Mononuclear cell (primary cell): ENCODE data around the gene RALBP1. TPM values are rescaled to one million over a fixed set of nuclear protein-coding genes. Genes with fewer than 3 reads are reported as not detected.
"Not testable (repeated sequence)": the region's sequence is repeated elsewhere in the genome, so short reads cannot be mapped to it uniquely, and the experiment has no call there.

Experiments used
- H3K27me3 ChIP-seq: 2 replicates; pipeline ENCODE4 v1.6.0; 2011; ENCODE audit warnings: low read length, control low read depth; ENCODE audit not compliant: insufficient read depth
- H3K4me1 ChIP-seq: 2 replicates; pipeline ENCODE4 v1.5.1; 2011; ENCODE audit warnings: mild to moderate bottlenecking, low read length, control low read depth; ENCODE audit not compliant: insufficient read depth
- H3K4me3 ChIP-seq: 2 replicates; pipeline ENCODE4 v1.5.1; 2011; ENCODE audit warnings: mild to moderate bottlenecking, low read length, moderate library complexity
- H3K9me3 ChIP-seq: 2 replicates; pipeline ENCODE4 v1.5.1; 2011; ENCODE audit warnings: low read depth, mild to moderate bottlenecking, control low read depth, low read length
- total RNA-seq: library from RNA; depleted of rRNA; stranded (reverse); fragments of >200 nt; gene quantifications from one replicate; pipeline ENCODE4 v1.2.3, GENCODE V29; 2012

RALBP1 gene
- 15.6 TPM for total RNA-seq

DNA sequence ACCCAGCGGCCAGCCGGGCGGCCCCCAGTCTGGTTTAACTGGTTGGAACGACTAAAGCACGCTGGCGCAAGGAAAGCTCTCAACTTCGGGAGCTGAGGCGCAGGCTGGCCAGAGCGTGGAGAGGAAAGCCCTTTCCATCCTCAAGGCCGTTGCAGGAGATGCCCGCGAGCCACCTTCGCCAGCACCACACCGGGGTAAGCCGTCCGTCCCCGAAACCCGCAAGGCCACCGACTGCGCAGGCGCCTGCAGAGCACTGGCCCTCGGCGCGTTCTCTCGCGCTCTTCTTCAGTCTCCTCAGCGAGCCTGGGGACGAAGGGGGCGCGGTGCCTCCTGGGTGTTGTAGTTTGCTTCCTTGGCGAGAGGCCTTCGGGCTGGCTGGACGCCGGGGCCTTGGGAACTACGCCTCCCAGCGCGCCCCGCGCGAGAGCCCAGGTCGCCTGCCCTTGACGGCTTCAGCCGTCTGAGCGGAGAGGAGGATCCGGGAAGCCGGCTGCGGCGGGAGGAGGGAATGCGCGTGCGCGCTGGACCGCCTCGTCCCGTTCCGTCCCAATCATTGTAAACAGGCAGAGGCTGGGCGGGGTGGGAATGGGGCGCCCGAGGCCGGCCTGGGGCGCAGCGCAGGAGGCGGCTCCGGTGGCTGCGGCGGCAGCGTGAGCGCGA lies at the start of gene RALBP1:
Gene RALBP1, plus strand, starts transcription at position 531 of the 660 bp plus-strand sequence. CDS start 37,533 bp downstream, outside the sequence.
- peaks cover 15% of the 10 kb centered on the region for H3K4me1 ChIP-seq
- peaks cover 5% of the 10 kb centered on the region for H3K27me3 ChIP-seq
- H3K9me3 ChIP-seq = no peaks in the 10 kb centered on the region
- H3K4me3 ChIP-seq = peak within 1 kb of the TSS; percentile 90

- H3K4me1 ChIP-seq = no peaks in the 10 kb centered on the region
- H3K27me3 ChIP-seq = no peaks in the 10 kb centered on the region
- no peaks in the 10 kb centered on the region for H3K9me3 ChIP-seq
- no peak overlapping the region for H3K4me3 ChIP-seq
Measured at GRCh38 chr18:9426753-9427152, 48.6 kb upstream of the RALBP1 start.

DNA sequence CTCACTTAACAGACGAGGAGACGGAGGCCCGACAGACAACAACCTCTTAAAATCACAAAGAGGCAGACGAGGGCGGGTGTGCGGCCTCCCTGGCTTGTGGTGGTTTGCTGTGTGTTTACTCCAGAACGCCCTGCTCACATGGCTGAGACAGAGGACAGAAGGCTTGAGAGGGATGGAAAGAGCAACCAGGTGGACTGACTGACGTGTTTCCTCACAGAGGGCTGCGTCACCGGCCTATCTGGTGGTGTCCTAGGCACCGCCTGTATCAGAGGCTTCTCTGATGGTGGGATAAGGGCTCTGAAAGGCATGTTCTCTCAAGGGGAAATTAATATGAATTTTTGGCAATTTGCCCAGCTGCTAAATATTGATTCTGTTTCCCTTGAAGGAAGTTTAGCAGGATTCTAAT lies 47.0 kb upstream of the RALBP1 start:
- Histone ChIP-seq H3K4me3 (no peak overlapping the region), H3K4me1 (peaks cover 3% of the 10 kb centered on the region)

GRCh38 chr18:9428862-9429661 lies 46.3 kb upstream of the RALBP1 start:
- Histone ChIP-seq H3K9me3 (no peaks in the 10 kb centered on the region), H3K4me1 (peaks cover 9% of the 10 kb centered on the region), H3K27me3 (no peaks in the 10 kb centered on the region), H3K4me3 (no peak overlapping the region)

More for the DNA sequence above, 47.0 kb upstream of the RALBP1 start:
- no peaks in the 10 kb centered on the region for H3K27me3 ChIP-seq
- H3K9me3 ChIP-seq = no peaks in the 10 kb centered on the region

- peaks cover 14% of the 10 kb centered on the region for H3K4me1 ChIP-seq
- H3K4me3 ChIP-seq = no peak overlapping the region
- no peaks in the 10 kb centered on the region for H3K9me3 ChIP-seq
- no peaks in the 10 kb centered on the region for H3K27me3 ChIP-seq
Measured at GRCh38 chr18:9429662-9429993, 45.7 kb upstream of the RALBP1 start.

GRCh38 chr18:9430315-9430714 lies 45.0 kb upstream of the RALBP1 start:
- peaks cover 14% of the 10 kb centered on the region for H3K4me1 ChIP-seq

DNA sequence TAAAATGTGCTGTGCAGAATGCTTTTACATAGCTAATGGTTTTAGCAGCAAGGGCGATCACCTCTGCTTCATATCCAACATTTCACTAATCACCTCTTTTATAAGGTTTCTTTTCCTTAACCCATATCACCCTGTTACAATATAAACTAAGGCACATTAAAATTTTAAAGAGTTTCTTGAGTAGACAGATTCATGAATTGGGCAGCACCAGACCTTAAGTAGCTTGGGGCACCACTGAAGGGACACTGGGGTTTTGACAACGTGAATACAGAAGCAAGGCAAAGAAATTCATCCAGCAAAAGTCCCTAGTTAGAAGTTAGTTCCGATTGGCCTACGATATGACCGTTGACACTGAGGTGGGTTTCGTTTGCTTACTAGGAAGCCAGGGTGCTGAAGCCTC lies 44.0 kb upstream of the RALBP1 start:
- H3K4me1 ChIP-seq = peaks cover 14% of the 10 kb centered on the region

More at GRCh38 chr18:9430315-9430714, 45.0 kb upstream of the RALBP1 start:
- H3K9me3 ChIP-seq, H3K4me3 ChIP-seq, H3K27me3 ChIP-seq: not testable (repeated sequence)

DNA sequence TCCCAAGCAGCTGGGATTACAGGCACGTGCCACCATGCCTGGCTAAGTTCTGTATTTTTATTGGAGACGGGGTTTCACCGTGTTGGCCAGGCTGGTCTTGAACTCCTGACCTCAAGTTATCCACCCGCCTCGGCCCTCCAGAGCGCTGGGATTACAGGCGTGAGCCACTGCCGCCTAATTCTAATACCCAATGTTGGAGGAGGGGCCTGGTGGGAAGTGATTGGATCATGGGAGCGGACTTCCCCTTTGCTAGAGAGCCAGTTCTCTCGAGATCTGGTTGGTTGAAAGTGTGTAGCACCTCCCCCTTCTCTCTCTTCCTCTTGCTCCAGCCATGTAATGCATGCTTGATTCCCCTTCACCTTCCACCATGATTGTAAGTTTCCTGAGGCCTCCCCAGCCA lies 42.2 kb upstream of the RALBP1 start:
- peaks cover 14% of the 10 kb centered on the region for H3K4me1 ChIP-seq
- not testable (repeated sequence) for H3K4me3 ChIP-seq, H3K9me3 ChIP-seq, H3K27me3 ChIP-seq

More for the DNA sequence above, 44.0 kb upstream of the RALBP1 start:
- Histone ChIP-seq H3K9me3 (no peaks in the 10 kb centered on the region), H3K27me3 (no peaks in the 10 kb centered on the region), H3K4me3 (no peak overlapping the region)

GRCh38 chr18:9433671-9434121 lies 41.6 kb upstream of the RALBP1 start:
- H3K4me3 ChIP-seq = no peak overlapping the region
- H3K9me3 ChIP-seq = no peaks in the 10 kb centered on the region
- peaks cover 14% of the 10 kb centered on the region for H3K4me1 ChIP-seq
- H3K27me3 ChIP-seq = no peaks in the 10 kb centered on the region

- Histone ChIP-seq H3K4me1 (peaks cover 14% of the 10 kb centered on the region), H3K9me3 (no peaks in the 10 kb centered on the region), H3K27me3 (no peaks in the 10 kb centered on the region), H3K4me3 (no peak overlapping the region)
Measured at GRCh38 chr18:9434122-9434701, 41.1 kb upstream of the RALBP1 start.

- H3K4me3 ChIP-seq = no peak overlapping the region
- no peaks in the 10 kb centered on the region for H3K27me3 ChIP-seq
- H3K9me3 ChIP-seq = no peaks in the 10 kb centered on the region
- H3K4me1 ChIP-seq = peaks cover 14% of the 10 kb centered on the region
Measured at GRCh38 chr18:9435041-9435440, 40.3 kb upstream of the RALBP1 start.

GRCh38 chr18:9436206-9436929 lies 38.9 kb upstream of the RALBP1 start:
- Histone ChIP-seq H3K4me3 (no peak overlapping the region), H3K9me3 (no peaks in the 10 kb centered on the region), H3K27me3 (no peaks in the 10 kb centered on the region), H3K4me1 (peaks cover 14% of the 10 kb centered on the region)

DNA sequence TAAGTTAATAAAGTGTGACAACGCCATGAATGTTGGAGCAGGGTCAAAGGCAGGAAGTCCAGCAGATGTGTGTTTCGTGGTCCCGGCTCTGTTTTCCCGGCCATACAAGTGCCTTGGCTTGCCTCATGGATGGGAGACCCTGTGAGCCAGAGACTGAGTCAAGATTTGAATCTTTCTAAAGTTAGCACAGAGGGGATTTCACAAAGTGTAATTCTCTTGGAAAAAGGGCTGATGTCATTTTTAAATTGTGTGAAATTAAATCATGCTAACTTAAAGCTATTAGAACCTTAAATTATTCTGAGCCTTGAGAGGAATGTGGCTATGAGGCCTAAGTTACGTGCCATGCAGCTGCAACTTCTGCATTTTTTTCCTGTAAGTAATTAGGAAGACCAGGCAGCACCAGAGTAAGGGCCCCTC lies 38.3 kb upstream of the RALBP1 start:
- Histone ChIP-seq H3K9me3 (no peaks in the 10 kb centered on the region), H3K4me1 (peaks cover 14% of the 10 kb centered on the region), H3K4me3 (no peak overlapping the region), H3K27me3 (no peaks in the 10 kb centered on the region)

GRCh38 chr18:9437672-9438071 lies 37.6 kb upstream of the RALBP1 start:
- Histone ChIP-seq H3K4me1 (peaks cover 14% of the 10 kb centered on the region), H3K4me3 (no peak overlapping the region), H3K27me3 (no peaks in the 10 kb centered on the region), H3K9me3 (no peaks in the 10 kb centered on the region)

DNA sequence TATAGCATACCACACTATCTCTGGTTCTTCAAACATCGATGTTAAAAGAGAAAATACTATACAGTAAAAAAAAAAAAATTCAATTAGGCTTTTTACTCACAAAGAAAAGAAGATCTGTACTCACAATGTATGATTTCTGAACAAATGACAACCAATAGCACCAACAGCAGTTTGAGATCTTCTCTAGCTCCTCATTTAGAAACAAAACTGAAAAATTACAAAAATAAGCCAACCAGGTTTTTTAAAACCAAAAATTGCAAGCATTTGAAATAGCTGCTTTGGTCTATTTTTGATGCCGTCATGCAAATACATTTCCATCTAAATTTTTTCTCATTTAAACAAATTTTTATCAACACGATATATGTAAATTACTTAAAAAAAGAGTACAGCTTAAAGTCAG lies 34.3 kb upstream of the RALBP1 start:
- Histone ChIP-seq H3K9me3 (no peaks in the 10 kb centered on the region), H3K27me3 (no peaks in the 10 kb centered on the region), H3K4me3 (no peak overlapping the region), H3K4me1 (no peaks in the 10 kb centered on the region)
